Measurements from ENCODE around the gene ANKRD23. TPM values are rescaled to one million over a fixed set of nuclear protein-coding genes. Genes with fewer than 3 reads are reported as not detected.
A peak's percentile ranks its signal among the peaks of the same experiment; 100 is the strongest.

ANKRD23 gene
- total RNA-seq, 1 donor from 2014 or later: 5.7 TPM

DNA sequence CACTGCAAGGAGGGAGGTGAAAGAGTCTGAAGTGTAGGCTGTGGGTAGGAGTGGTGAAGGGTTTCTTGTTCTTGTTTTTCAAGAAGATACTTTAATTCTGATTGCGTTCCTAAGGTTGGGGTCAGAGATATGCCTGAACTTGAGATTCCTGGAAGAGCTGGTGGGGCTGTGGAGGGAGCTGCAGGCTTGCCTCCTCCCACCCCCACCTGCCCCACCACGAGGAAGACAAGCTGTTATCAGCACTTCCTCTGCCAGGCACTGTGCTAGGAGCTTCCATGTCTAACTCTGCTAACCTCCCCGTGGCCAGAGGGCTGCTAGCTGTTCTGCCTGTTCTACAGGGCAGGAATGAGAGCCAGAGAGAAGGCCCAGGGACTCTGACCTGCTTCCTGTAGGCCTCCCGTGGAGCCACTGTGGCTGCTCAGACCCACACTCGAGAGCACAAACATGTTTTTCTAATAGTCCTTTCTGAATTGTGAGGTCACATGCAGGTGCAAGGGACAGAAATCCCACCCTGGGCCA is 13.7 kb downstream of the ANKRD23 start:
- Mint-ChIP-seq H3K36me3 (ENCODE audit: unreplicated experiment) (no peaks in the 10 kb centered on the region), H3K4me3 (ENCODE audit: unreplicated experiment) (no peak overlapping the region)

DNA sequence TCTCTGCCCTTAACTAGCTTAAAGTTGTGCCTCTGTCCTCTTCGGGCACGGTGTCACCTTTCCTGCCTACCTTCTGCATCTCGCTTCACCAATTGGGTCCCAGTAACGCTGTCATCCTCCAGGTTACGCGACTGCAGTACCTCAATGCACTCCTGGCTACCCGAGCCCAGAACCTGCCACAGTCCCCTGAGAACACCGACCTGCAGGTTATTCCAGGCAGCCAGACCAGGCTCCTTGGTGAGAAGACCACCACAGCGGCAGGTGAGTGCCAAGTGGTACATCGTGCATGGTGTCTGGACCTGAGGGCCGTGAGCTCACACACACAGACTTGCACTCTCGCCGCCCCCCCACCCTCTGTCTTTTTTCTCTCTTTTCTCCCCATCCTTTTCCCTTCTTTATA is 14.9 kb downstream of the ANKRD23 start:
- TF ChIP-seq CTCF (IDR thresholded peaks at IDR 0.05; ENCODE audit: partially characterized antibody, unreplicated experiment): no peak
- Mint-ChIP-seq H3K27me3 (ENCODE audit: unreplicated experiment) (peaks cover 9% of the 10 kb centered on the region), H3K4me3 (ENCODE audit: unreplicated experiment) (no peak overlapping the region), H3K27ac (ENCODE audit: unreplicated experiment) (no peak overlapping the region), H3K9me3 (ENCODE audit: unreplicated experiment) (peaks cover 15% of the 10 kb centered on the region), H3K4me1 (ENCODE audit: low read depth, unreplicated experiment) (peaks cover 35% of the 10 kb centered on the region), H3K36me3 (ENCODE audit: unreplicated experiment) (no peaks in the 10 kb centered on the region)
- no peak for DNase-seq

More for the DNA sequence above, 13.7 kb downstream of the ANKRD23 start:
- Mint-ChIP-seq H3K9me3 (ENCODE audit: unreplicated experiment) (peaks cover 17% of the 10 kb centered on the region), H3K4me1 (ENCODE audit: low read depth, unreplicated experiment) (peaks cover 31% of the 10 kb centered on the region), H3K27me3 (ENCODE audit: unreplicated experiment) (peaks cover 8% of the 10 kb centered on the region), H3K27ac (ENCODE audit: unreplicated experiment) (peak overlapping the region; percentile 31)
- DNase-seq: no peak
- TF ChIP-seq CTCF (IDR thresholded peaks at IDR 0.05; ENCODE audit: partially characterized antibody, unreplicated experiment): no peak

DNA sequence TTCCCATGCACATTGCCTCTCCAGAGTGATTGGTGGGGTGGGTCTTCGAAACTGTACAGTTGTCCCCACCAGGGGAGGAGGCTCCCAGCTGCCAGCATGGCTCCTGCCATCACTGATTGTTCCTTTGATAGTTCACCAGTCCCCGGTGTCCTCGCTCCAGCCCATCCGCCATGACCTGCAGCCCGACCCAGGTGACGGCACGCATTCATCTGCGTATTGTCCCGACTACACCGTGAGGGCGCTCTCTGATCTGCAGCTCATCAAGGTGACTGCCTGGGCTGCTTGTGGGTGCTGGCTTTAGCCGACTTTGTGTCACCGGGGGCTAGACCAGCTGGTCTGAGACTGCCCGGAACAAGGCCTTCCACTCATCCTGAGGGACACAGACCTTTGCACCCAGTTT is 15.4 kb downstream of the ANKRD23 start:
- Mint-ChIP-seq H3K36me3 (ENCODE audit: unreplicated experiment) (no peaks in the 10 kb centered on the region), H3K27ac (ENCODE audit: unreplicated experiment) (peak overlapping the region; percentile 43), H3K4me3 (ENCODE audit: unreplicated experiment) (no peak overlapping the region), H3K9me3 (ENCODE audit: unreplicated experiment) (peaks cover 13% of the 10 kb centered on the region), H3K4me1 (ENCODE audit: low read depth, unreplicated experiment) (peaks cover 32% of the 10 kb centered on the region), H3K27me3 (ENCODE audit: unreplicated experiment) (peaks cover 8% of the 10 kb centered on the region)
- TF ChIP-seq CTCF (IDR thresholded peaks at IDR 0.05; ENCODE audit: partially characterized antibody, unreplicated experiment): no peak
- no peak for DNase-seq

GRCh38 chr2:96826546-96827278 is 17.1 kb downstream of the ANKRD23 start:
- Mint-ChIP-seq H3K27me3 (ENCODE audit: unreplicated experiment) (peaks cover 5% of the 10 kb centered on the region), H3K27ac (ENCODE audit: unreplicated experiment) (no peak overlapping the region), H3K4me1 (ENCODE audit: low read depth, unreplicated experiment) (peaks cover 16% of the 10 kb centered on the region), H3K9me3 (ENCODE audit: unreplicated experiment) (peaks cover 5% of the 10 kb centered on the region), H3K4me3 (ENCODE audit: unreplicated experiment) (no peak overlapping the region), H3K36me3 (ENCODE audit: unreplicated experiment) (no peaks in the 10 kb centered on the region)
- TF ChIP-seq CTCF (IDR thresholded peaks at IDR 0.05; ENCODE audit: partially characterized antibody, unreplicated experiment): no peak
- DNase-seq: no peak

DNA sequence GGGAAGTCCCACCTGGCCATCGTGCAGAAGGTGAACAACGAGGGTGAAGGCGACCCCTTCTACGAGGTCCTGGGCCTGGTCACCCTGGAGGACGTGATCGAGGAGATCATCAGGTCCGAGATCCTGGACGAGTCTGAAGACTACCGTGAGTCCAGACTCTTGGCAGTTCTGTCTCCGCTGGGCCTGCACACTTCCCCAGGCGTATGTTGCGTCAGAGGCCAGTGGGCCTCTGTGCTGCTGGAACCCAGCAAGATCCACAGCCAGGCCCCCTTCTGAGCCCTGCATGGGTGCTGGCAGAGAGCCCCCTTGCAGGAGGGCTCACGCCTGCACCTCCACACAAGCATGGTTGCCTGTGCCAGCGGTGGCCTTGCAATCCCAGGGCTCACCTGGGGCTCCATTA is 18.8 kb downstream of the ANKRD23 start:
- DNase-seq: no peak

More for the DNA sequence above, 18.8 kb downstream of the ANKRD23 start:
- peaks cover 1% of the 10 kb centered on the region for H3K27me3 Mint-ChIP-seq (ENCODE audit: unreplicated experiment)
- no peaks in the 10 kb centered on the region for H3K36me3 Mint-ChIP-seq (ENCODE audit: unreplicated experiment)
- TF ChIP-seq CTCF (IDR thresholded peaks at IDR 0.05; ENCODE audit: partially characterized antibody, unreplicated experiment): no peak
- no peak overlapping the region for H3K4me3 Mint-ChIP-seq (ENCODE audit: unreplicated experiment)
- H3K4me1 Mint-ChIP-seq (ENCODE audit: low read depth, unreplicated experiment): peaks cover 16% of the 10 kb centered on the region
- no peak overlapping the region for H3K27ac Mint-ChIP-seq (ENCODE audit: unreplicated experiment)
- H3K9me3 Mint-ChIP-seq (ENCODE audit: unreplicated experiment): no peaks in the 10 kb centered on the region
